Lower leg skin (tissue), 4 donors: Measurements from ENCODE around the gene NAIP. TPM values are rescaled to one million over a fixed set of nuclear protein-coding genes. Genes with fewer than 3 reads are reported as not detected.

Experiments used
- total RNA-seq, 4 donors: library from RNA; depleted of rRNA; stranded (reverse); fragments of >200 nt; gene quantifications; one replicate each; pipeline ENCODE4 v1.1.0, GENCODE V29; 2016

Gene NAIP
- total RNA-seq, 4 donors from 2014 or later: 5.6 to 17.5 (median 9.1) TPM

Other genes with a start within 250 kb of the NAIP start
- gene SERF1A, start 124.7 kb downstream of the NAIP start, total RNA-seq: 1 to 10 TPM in 2 of 4 donors, under 1 TPM in 2; 0.59 to 7.8 (median 4.1) TPM
- gene SMN1, start 100.3 kb downstream of the NAIP start, total RNA-seq: 10 to 100 TPM; 16.0 to 36.3 (median 19.1) TPM
- gene GTF2H2, start 42.3 kb upstream of the NAIP start, total RNA-seq: 10 to 100 TPM in 1 of 4 donors, 1 to 10 TPM in 3; 3.7 to 13.4 (median 5.7) TPM